Pancreas (tissue), 10 donors: ENCODE measurements around the gene CHI3L2. TPM values are rescaled to one million over a fixed set of nuclear protein-coding genes. Genes with fewer than 3 reads are reported as not detected.

Experiments used
- ATAC-seq, 4 donors: fragments of 200-7000 bp; cut with Tn5 transposase; one replicate each; pipeline versions ENCODE4 v1.8.0 to v1.9.1; 2020; ENCODE audit warnings: mild to moderate bottlenecking in 4 of 4, moderate library complexity in 4 of 4
- DNase-seq, 6 donors: peaks; one replicate each; pipeline ENCODE4 v3.0.0-alpha.2; 2020
- FAIRE-seq: peaks from 2 replicates; lab custom pipeline; 2012; peaks lifted over from hg19 to GRCh38; lab: Jason Lieb, UNC
- H3K27ac ChIP-seq, 4 donors: fragments of 200-600 bp; sonication (generic); 1 replicate in 3 of 4; 2 replicates in 1 of 4; pipeline versions ENCODE4 v1.5.0 to v1.8.0; 2020
- H3K27me3 ChIP-seq, 4 donors: fragments of 200-600 bp; one replicate each; pipeline ENCODE4 v1.8.0; 2021
- H3K36me3 ChIP-seq, 3 donors: fragments of 200-600 bp; sonication (generic) in 1 of 3; one replicate each; pipeline versions ENCODE4 v1.5.0 to v1.8.0; 2020 to 2021
- H3K4me1 ChIP-seq, 3 donors: fragments of 200-600 bp; one replicate each; pipeline ENCODE4 v1.8.0; 2021
- H3K4me3 ChIP-seq, 4 donors: fragments of 200-600 bp; sonication (generic) in 2 of 4; one replicate each; pipeline versions ENCODE4 v1.5.0 to v1.8.0; 2020 to 2021
- H3K9me3 ChIP-seq, 4 donors: fragments of 200-600 bp; one replicate each; pipeline ENCODE4 v1.8.0; 2021
- CTCF ChIP-seq, 4 donors: fragments of 200-600 bp; sonication (generic) in 3 of 4; IDR thresholded peaks; one replicate each; pipeline versions ENCODE4 v1.5.0 to v1.8.0; 2021; ENCODE audit warnings: antibody characterized with exemption in 4 of 4
- WGBS, 2 donors: extraction: QIAGEN DNeasy Blood & Tissue Kit; methylation state at CpG; one replicate each; pipeline ENCODE4 v1.1.7; 2013; 5-methylcytosine and 5-hydroxymethylcytosine counted together
- intact Hi-C, 3 donors: fragments of 100-400 bp; cut with DNase I; formaldehyde crosslinking; loops; one replicate each; pipeline versions ENCODE4 v1.11.1 to v1.14.2; 2022
- polyA plus RNA-seq, 2 donors: library from polyadenylated mRNA; stranded (reverse); fragments of 200-250 nt; gene quantifications; one replicate each; pipeline ENCODE4 v1.2.3, GENCODE V29; 2013
- total RNA-seq, 6 donors: library from RNA; stranded (reverse); fragmentation: NEBNext Ultra II Directional in 4 of 6; extraction: Animal tissue kit (Norgen Biotek cat#: 25700) in 4 of 6; gene quantifications; one replicate each; pipeline versions ENCODE4 v1.2.1 to v1.2.4, GENCODE V29; 2021 to 2023
- donor health status: healthy with polysubstance abuse.
- donor health status: DM: no; HTN: no; CAD: no; lungs with moderate emphysema.
- donor health status: DM: no; HTN: no; CAD: no.
- donor health status: control.
- donor health status: control.
- donor health status: Bipolar disorder and iron deficiency.
- donor health status: DM: yes; HTN: yes; CAD: no.
- donor health status: DM: no; HTN: no; CAD: no.
- donor health status: DM: no; HTN: no; CAD: no.
- donor health status: DM: yes; HTN: yes; CAD: no.

CHI3L2 gene
- total and polyA plus RNA-seq, 8 donors = 0.07 to 1.2 (median 0.66) TPM; not detected in 3

GRCh38 chr1:111280267-111280666 lies 52.8 kb downstream of the CHI3L2 start:
- DNase-seq (no peak), ATAC-seq (no peak), FAIRE-seq (no peak)
- H3K27ac ChIP-seq = no peak overlapping the region
- H3K9me3 ChIP-seq = no peaks in the 10 kb centered on the region
- TF ChIP-seq CTCF (IDR thresholded peaks at IDR 0.05) = no peak
- intact Hi-C loops = no loop called here
- H3K4me3 ChIP-seq = no peak overlapping the region
- H3K36me3 ChIP-seq = no peaks in the 10 kb centered on the region
- H3K27me3 ChIP-seq = no peaks in the 10 kb centered on the region
- no peaks in the 10 kb centered on the region for H3K4me1 ChIP-seq

DNA sequence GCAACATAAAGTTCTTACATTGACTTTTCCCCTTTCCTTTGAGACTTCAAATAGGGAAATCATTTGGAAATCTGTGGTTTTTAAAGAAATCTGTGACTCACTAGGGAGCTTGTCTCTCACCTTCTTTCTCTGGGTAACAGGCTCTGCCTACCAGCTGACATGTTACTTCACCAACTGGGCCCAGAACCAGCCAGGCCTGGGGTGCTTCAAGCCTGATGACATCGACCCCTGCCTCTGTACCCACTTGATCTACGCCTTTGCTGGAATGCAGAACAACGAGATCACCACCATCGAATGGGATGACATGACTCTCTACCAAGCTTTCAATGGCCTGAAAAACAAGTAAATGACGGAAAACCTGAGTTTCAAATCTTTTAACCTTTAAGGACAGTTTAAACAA lies 53.9 kb downstream of the CHI3L2 start:
- no peaks in the 10 kb centered on the region for H3K4me1 ChIP-seq
- H3K4me3 ChIP-seq = no peak overlapping the region
- 77 to 79% methylated on average over 5 of the region's 5 CpGs for WGBS, 2 donors
- H3K27me3 ChIP-seq = no peaks in the 10 kb centered on the region
- no peaks in the 10 kb centered on the region for H3K36me3 ChIP-seq
- no peak for TF ChIP-seq CTCF (IDR thresholded peaks at IDR 0.05)
- ATAC-seq = no peak
- intact Hi-C loops = no loop called here
- FAIRE-seq = no peak
- no peak for DNase-seq
- no peak overlapping the region for H3K27ac ChIP-seq
- H3K9me3 ChIP-seq = no peaks in the 10 kb centered on the region

DNA sequence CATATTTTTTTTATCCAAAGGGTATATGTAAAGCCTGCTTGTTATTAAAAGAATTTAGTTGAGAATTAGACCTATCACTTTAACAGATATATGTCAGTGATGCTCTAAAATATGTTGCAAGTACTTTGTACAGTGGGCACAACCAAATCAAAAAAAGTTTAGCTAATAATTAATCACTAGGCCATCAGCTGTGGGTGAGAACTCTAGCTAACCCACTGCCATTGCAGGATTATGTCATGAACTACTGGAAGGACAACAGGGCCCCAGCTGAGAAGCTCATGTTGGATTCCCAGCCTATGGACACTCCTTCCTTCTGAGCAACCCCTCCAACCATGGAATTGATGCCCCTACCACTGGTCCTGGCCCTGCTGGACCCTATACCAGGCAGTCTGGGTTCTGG lies 56.3 kb downstream of the CHI3L2 start:
- no peak for ATAC-seq
- Histone ChIP-seq H3K4me3 (no peak overlapping the region), H3K27me3 (no peaks in the 10 kb centered on the region), H3K27ac (no peak overlapping the region), H3K4me1 (no peaks in the 10 kb centered on the region), H3K9me3 (no peaks in the 10 kb centered on the region), H3K36me3 (no peaks in the 10 kb centered on the region)
- no peak for FAIRE-seq
- no peak for DNase-seq
- intact Hi-C loops = no loop called here
- TF ChIP-seq CTCF (IDR thresholded peaks at IDR 0.05) = no peak

- no peak for TF ChIP-seq CTCF (IDR thresholded peaks at IDR 0.05)
- Histone ChIP-seq H3K4me1 (no peaks in the 10 kb centered on the region), H3K36me3 (no peaks in the 10 kb centered on the region), H3K4me3 (no peak overlapping the region), H3K27ac (no peak overlapping the region), H3K27me3 (no peaks in the 10 kb centered on the region), H3K9me3 (no peaks in the 10 kb centered on the region)
- ATAC-seq = no peak
- no peak for DNase-seq
- WGBS, 2 donors = 68% methylated on average over 2 of the region's 2 CpGs
- no peak for FAIRE-seq
- intact Hi-C loops = no loop called here
These were observed 58.4 kb downstream of the CHI3L2 start for GRCh38 chr1:111285879-111286278.

DNA sequence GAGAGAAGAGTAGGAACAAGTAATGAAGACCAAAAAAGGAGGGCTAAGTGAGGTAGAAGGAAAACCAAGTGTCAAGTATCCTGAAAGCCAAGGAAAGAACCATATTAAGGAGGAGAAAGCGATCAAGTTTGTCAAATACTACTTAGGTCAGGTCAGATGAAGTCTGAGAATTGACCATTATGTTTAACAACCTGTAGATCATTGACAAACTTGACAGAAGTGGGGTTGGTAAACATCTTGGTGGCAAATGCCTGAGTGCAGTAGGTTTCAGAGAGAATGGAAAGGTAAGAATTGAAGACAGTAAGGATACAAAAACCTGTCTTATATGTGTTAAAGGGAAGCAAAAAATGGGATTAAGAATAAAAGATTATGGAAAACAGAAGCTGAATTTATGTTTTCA lies 59.4 kb downstream of the CHI3L2 start:
- intact Hi-C loops = no loop called here
- H3K27ac ChIP-seq = no peak overlapping the region
- DNase-seq (no peak), FAIRE-seq (no peak), ATAC-seq (no peak)
- TF ChIP-seq CTCF (IDR thresholded peaks at IDR 0.05) = no peak
- H3K4me1 ChIP-seq = no peaks in the 10 kb centered on the region
- H3K27me3 ChIP-seq = no peaks in the 10 kb centered on the region
- 0 to 13% methylated on average over 1 of the region's 1 CpG for whole genome bisulfite sequencing, 2 donors
- H3K4me3 ChIP-seq = no peak overlapping the region
- H3K36me3 ChIP-seq = no peaks in the 10 kb centered on the region
- H3K9me3 ChIP-seq = no peaks in the 10 kb centered on the region
